GM23338 (cell line): ENCODE measurements around the gene ITGA3. TPM values are rescaled to one million over a fixed set of nuclear protein-coding genes. Genes with fewer than 3 reads are reported as not detected.

Experiments used
- ATAC-seq: fragments of 200-7000 bp; cut with Tn5 transposase; 3 replicates; pipeline ENCODE4 v1.9.1; 2020
- DNase-seq: peaks from one replicate; pipeline ENCODE4 v3.0.0-alpha.2; 2015; ENCODE audit warnings: low spot score
- H2AFZ ChIP-seq: fragments of 200-600 bp; sonication (generic); 2 replicates; pipeline ENCODE4 v1.8.0; 2016; ENCODE audit warnings: antibody characterized with exemption, mild to moderate bottlenecking, moderate library complexity
- H3F3A ChIP-seq: fragments of 200-600 bp; sonication (generic); replicated peaks from 2 replicates; pipeline ENCODE4 v1.8.0; 2017; ENCODE audit warnings: antibody characterized with exemption, mixed run types, low read depth
- H3K27ac ChIP-seq: fragments of 200-600 bp; sonication (generic); 2 replicates; pipeline ENCODE4 v1.6.1; 2016; ENCODE audit warnings: low read depth
- H3K27me3 ChIP-seq: fragments of 200-600 bp; sonication (generic); 2 replicates; pipeline ENCODE4 v1.8.0; 2016; ENCODE audit warnings: mild to moderate bottlenecking, mixed run types, moderate library complexity; ENCODE audit not compliant: insufficient read depth
- H3K36me3 ChIP-seq: fragments of 200-600 bp; sonication (generic); 2 replicates; pipeline ENCODE4 v1.8.0; 2016; ENCODE audit warnings: mild to moderate bottlenecking; ENCODE audit not compliant: insufficient read depth
- H3K4me1 ChIP-seq: fragments of 200-600 bp; sonication (generic); 2 replicates; pipeline ENCODE4 v1.8.0; 2016; ENCODE audit warnings: mild to moderate bottlenecking, moderate library complexity; ENCODE audit not compliant: insufficient read depth
- H3K4me2 ChIP-seq: fragments of 200-600 bp; sonication (generic); 2 replicates; pipeline ENCODE4 v1.7.1; 2017; ENCODE audit warnings: mixed run types
- H3K4me3 ChIP-seq: fragments of 200-600 bp; sonication (generic); 2 replicates; pipeline ENCODE4 v1.6.1; 2016; ENCODE audit warnings: mixed run types
- H3K79me2 ChIP-seq: fragments of 200-600 bp; sonication (generic); replicated peaks from 2 replicates; pipeline ENCODE4 v1.8.0; 2017; ENCODE audit warnings: mild to moderate bottlenecking; ENCODE audit not compliant: insufficient read depth
- H3K9me2 ChIP-seq: fragments of 200-600 bp; sonication (generic); 2 replicates; pipeline ENCODE4 v1.8.0; 2017; ENCODE audit not compliant: insufficient read depth
- H4K20me1 ChIP-seq: fragments of 200-600 bp; sonication (generic); replicated peaks from 2 replicates; pipeline ENCODE4 v1.8.0; 2017; ENCODE audit warnings: mild to moderate bottlenecking; ENCODE audit not compliant: insufficient read depth
- H3K27ac Mint-ChIP-seq: 2 replicates; pipeline ENCODE4 v1.8.0; 2020; ENCODE audit warnings: inconsistent platforms, mild to moderate bottlenecking, moderate library complexity, mixed read lengths
- H3K27me3 Mint-ChIP-seq: 3 replicates; pipeline ENCODE4 v1.8.0; 2022; ENCODE audit warnings: low read depth, mild to moderate bottlenecking, moderate library complexity, mixed read lengths, inconsistent platforms; ENCODE audit not compliant: insufficient read depth, poor library complexity
- H3K36me3 Mint-ChIP-seq: 3 replicates; pipeline ENCODE4 v1.8.0; 2021; ENCODE audit warnings: low read depth, mild to moderate bottlenecking, inconsistent platforms, moderate library complexity, mixed read lengths
- H3K4me1 Mint-ChIP-seq: 3 replicates; pipeline ENCODE4 v1.8.0; 2020; ENCODE audit warnings: mild to moderate bottlenecking, inconsistent platforms, mixed read lengths
- H3K4me3 Mint-ChIP-seq: 3 replicates; pipeline ENCODE4 v1.8.0; 2021; ENCODE audit warnings: moderate library complexity, mild to moderate bottlenecking, inconsistent platforms, mixed read lengths
- H3K9me3 Mint-ChIP-seq: 3 replicates; pipeline ENCODE4 v1.8.0; 2020; ENCODE audit warnings: moderate library complexity, mild to moderate bottlenecking, inconsistent platforms, mixed read lengths
- CREB1 ChIP-seq: fragments of 250-450 bp; sonication (Bioruptor Pico); IDR thresholded peaks from 2 replicates; pipeline ENCODE4 v1.5.0; 2020; ENCODE audit warnings: low read depth, mild to moderate bottlenecking, moderate library complexity
- EZH2phosphoT487 ChIP-seq: fragments of 200-600 bp; sonication (generic); IDR thresholded peaks from one replicate; pipeline ENCODE4 v1.8.1; 2018; ENCODE audit warnings: antibody characterized with exemption; ENCODE audit not compliant: unreplicated experiment
- JUNB ChIP-seq: IDR thresholded peaks from one replicate; pipeline ENCODE4 v1.6.1; 2016; ENCODE audit warnings: antibody characterized with exemption; ENCODE audit not compliant: unreplicated experiment
- POLR2AphosphoS5 ChIP-seq: IDR thresholded peaks from 2 replicates; pipeline ENCODE4 v1.6.1; 2016; ENCODE audit warnings: antibody characterized with exemption, low read depth
- STAT1 ChIP-seq: IDR thresholded peaks from one replicate; pipeline ENCODE4 v1.6.1; 2016; ENCODE audit warnings: antibody characterized with exemption; ENCODE audit not compliant: unreplicated experiment
- ZNF114 ChIP-seq: fragments of 250-450 bp; sonication (Bioruptor Pico); IDR thresholded peaks from 2 replicates; pipeline ENCODE4 v1.5.0; 2020; ENCODE audit warnings: mild to moderate bottlenecking, moderate library complexity
- ZNF331 ChIP-seq: fragments of 250-450 bp; sonication (Bioruptor Pico); IDR thresholded peaks from 2 replicates; pipeline ENCODE4 v1.5.0; 2020; ENCODE audit warnings: low read depth, mild to moderate bottlenecking, moderate library complexity
- polyA plus RNA-seq: library from polyadenylated mRNA; unstranded; fragments of >200 nt; fragmentation: Nextera tagmentation; extraction: Ambion mirVana; gene quantifications from 2 replicates; pipeline ENCODE4 v1.2.1, GENCODE V29; 2016
- total RNA-seq: library from RNA; depleted of rRNA; stranded (reverse); fragments of >200 nt; shearing (Covaris generic); gene quantifications from 2 replicates; pipeline ENCODE4 v1.2.3, GENCODE V29; 2014
- TF ChIP-seq, protein P1 (sequence below): IDR thresholded peaks from one replicate; pipeline ENCODE4 v1.6.1; 2018; ENCODE audit warnings: antibody characterized with exemption; ENCODE audit not compliant: unreplicated experiment
- TF ChIP-seq, protein P2 (sequence below), 2 experiments: fragments of 200-600 bp in 1 of 2; sonication (generic) in 1 of 2; conservative IDR thresholded peaks; 2 replicates each; pipeline versions ENCODE4 v1.5.1 to v1.6.1; 2016 to 2017; ENCODE audit warnings: antibody characterized with exemption in 2 of 2, low read depth in 2 of 2, mild to moderate bottlenecking in 2 of 2, moderate library complexity in 1 of 2
- TF ChIP-seq, protein P3 (sequence below): IDR thresholded peaks from 2 replicates; pipeline ENCODE4 v1.6.1; 2016; ENCODE audit warnings: antibody characterized with exemption

Gene ITGA3
- total and polyA plus RNA-seq, 2 experiments from 2014 or later = 9.6 to 28.3 TPM

DNA sequence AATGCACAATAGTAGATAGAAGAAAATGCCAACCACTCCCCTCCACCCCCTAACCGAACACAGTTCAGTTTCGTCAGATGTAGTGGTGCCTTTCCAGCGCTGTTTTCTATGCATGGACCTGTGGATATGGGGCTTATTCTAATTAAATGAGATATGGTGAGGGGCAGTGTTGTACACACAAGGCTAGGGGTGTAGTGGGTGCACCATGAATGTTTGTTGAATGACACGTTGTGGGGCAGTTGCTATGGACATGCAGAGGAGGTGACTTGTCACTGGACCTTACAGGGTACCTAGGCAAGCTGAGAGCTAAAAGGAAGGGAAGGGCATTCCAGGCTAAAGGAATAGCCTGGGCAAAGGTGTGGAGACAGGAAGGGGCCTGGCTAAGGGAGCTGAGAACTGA is 42.7 kb downstream of the ITGA3 start:
- Mint-ChIP-seq H3K9me3 (no peaks in the 10 kb centered on the region), H3K4me1 (peaks cover 22% of the 10 kb centered on the region), H3K36me3 (peaks cover 2% of the 10 kb centered on the region; the same call in 1 of the 3 replicates), H3K27me3 (peaks cover 17% of the 10 kb centered on the region), H3K4me3 (no peak overlapping the region), H3K27ac (no peak overlapping the region)
- H3K4me3 ChIP-seq = no peak overlapping the region
- no peak overlapping the region for H3K27ac ChIP-seq
- H3K36me3 ChIP-seq = no peaks in the 10 kb centered on the region
- DNase-seq = no peak
- H4K20me1 ChIP-seq = no peaks in the 10 kb centered on the region
- H3K4me1 ChIP-seq = peaks cover 13% of the 10 kb centered on the region; the same call in 1 of the 2 replicates
- H3K79me2 ChIP-seq = no peaks in the 10 kb centered on the region
- no peaks in the 10 kb centered on the region for H3F3A ChIP-seq
- TF ChIP-seq JUNB = no peak
- no peak for TF ChIP-seq EZH2phosphoT487
- TF ChIP-seq POLR2AphosphoS5 = no peak
- TF ChIP-seq ZNF114 (CRISPR knock-in tag) = no peak
- no peak for TF ChIP-seq STAT1
- TF ChIP-seq, protein P1, sequence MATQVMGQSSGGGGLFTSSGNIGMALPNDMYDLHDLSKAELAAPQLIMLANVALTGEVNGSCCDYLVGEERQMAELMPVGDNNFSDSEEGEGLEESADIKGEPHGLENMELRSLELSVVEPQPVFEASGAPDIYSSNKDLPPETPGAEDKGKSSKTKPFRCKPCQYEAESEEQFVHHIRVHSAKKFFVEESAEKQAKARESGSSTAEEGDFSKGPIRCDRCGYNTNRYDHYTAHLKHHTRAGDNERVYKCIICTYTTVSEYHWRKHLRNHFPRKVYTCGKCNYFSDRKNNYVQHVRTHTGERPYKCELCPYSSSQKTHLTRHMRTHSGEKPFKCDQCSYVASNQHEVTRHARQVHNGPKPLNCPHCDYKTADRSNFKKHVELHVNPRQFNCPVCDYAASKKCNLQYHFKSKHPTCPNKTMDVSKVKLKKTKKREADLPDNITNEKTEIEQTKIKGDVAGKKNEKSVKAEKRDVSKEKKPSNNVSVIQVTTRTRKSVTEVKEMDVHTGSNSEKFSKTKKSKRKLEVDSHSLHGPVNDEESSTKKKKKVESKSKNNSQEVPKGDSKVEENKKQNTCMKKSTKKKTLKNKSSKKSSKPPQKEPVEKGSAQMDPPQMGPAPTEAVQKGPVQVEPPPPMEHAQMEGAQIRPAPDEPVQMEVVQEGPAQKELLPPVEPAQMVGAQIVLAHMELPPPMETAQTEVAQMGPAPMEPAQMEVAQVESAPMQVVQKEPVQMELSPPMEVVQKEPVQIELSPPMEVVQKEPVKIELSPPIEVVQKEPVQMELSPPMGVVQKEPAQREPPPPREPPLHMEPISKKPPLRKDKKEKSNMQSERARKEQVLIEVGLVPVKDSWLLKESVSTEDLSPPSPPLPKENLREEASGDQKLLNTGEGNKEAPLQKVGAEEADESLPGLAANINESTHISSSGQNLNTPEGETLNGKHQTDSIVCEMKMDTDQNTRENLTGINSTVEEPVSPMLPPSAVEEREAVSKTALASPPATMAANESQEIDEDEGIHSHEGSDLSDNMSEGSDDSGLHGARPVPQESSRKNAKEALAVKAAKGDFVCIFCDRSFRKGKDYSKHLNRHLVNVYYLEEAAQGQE = no peak
- H3K27me3 ChIP-seq = no peaks in the 10 kb centered on the region
- H3K4me2 ChIP-seq = no peak overlapping the region
- ATAC-seq = no peak
- H2AFZ ChIP-seq = no peak overlapping the region
- H3K9me2 ChIP-seq = no peaks in the 10 kb centered on the region

DNA sequence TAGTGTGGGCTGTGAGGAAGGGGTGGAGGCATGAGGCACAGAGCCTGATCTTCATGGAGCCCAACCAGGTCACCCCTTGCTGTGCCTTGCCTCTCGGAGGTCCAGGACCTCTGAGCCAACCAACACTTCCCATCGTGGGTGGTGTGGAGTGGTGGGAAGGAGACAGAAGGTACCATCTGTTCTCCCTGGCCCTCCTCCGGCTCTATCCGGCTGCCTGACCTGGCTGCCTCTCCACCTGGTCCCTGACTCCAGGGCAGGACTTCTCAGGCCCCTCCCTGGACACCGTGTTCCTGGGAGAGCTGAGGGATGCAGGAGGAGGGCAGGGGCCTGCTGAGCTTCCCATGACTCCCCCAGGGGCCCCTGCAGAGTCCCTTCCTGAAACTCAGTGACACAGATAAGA is 43.1 kb downstream of the ITGA3 start:
- Histone ChIP-seq H3F3A (no peaks in the 10 kb centered on the region), H3K27me3 (no peaks in the 10 kb centered on the region), H3K27ac (no peak overlapping the region), H3K9me2 (no peaks in the 10 kb centered on the region), H3K79me2 (no peaks in the 10 kb centered on the region), H3K4me2 (no peak overlapping the region), H3K36me3 (no peaks in the 10 kb centered on the region), H3K4me3 (no peak overlapping the region), H2AFZ (no peak overlapping the region), H4K20me1 (no peaks in the 10 kb centered on the region), H3K4me1 (peaks cover 13% of the 10 kb centered on the region; the same call in 1 of the 2 replicates)
- no peak for DNase-seq
- no peak for ATAC-seq
- H3K36me3 Mint-ChIP-seq = peaks cover 2% of the 10 kb centered on the region; the same call in 1 of the 3 replicates
- H3K4me3 Mint-ChIP-seq = no peak overlapping the region
- no peak overlapping the region for H3K27ac Mint-ChIP-seq
- peaks cover 17% of the 10 kb centered on the region for H3K27me3 Mint-ChIP-seq
- peaks cover 22% of the 10 kb centered on the region for H3K4me1 Mint-ChIP-seq
- no peaks in the 10 kb centered on the region for H3K9me3 Mint-ChIP-seq
- TF ChIP-seq POLR2AphosphoS5 = no peak
- no peak for TF ChIP-seq ZNF331 (CRISPR knock-in tag)
- TF ChIP-seq, protein P1 = no peak
- no peak for TF ChIP-seq CREB1
- TF ChIP-seq, protein P2, sequence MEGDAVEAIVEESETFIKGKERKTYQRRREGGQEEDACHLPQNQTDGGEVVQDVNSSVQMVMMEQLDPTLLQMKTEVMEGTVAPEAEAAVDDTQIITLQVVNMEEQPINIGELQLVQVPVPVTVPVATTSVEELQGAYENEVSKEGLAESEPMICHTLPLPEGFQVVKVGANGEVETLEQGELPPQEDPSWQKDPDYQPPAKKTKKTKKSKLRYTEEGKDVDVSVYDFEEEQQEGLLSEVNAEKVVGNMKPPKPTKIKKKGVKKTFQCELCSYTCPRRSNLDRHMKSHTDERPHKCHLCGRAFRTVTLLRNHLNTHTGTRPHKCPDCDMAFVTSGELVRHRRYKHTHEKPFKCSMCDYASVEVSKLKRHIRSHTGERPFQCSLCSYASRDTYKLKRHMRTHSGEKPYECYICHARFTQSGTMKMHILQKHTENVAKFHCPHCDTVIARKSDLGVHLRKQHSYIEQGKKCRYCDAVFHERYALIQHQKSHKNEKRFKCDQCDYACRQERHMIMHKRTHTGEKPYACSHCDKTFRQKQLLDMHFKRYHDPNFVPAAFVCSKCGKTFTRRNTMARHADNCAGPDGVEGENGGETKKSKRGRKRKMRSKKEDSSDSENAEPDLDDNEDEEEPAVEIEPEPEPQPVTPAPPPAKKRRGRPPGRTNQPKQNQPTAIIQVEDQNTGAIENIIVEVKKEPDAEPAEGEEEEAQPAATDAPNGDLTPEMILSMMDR (conservative IDR thresholded peaks at IDR 0.05; ENCODE audit: low read depth in 2 of 2) = no peak
- TF ChIP-seq, protein P3, sequence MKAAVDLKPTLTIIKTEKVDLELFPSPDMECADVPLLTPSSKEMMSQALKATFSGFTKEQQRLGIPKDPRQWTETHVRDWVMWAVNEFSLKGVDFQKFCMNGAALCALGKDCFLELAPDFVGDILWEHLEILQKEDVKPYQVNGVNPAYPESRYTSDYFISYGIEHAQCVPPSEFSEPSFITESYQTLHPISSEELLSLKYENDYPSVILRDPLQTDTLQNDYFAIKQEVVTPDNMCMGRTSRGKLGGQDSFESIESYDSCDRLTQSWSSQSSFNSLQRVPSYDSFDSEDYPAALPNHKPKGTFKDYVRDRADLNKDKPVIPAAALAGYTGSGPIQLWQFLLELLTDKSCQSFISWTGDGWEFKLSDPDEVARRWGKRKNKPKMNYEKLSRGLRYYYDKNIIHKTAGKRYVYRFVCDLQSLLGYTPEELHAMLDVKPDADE = no peak
- TF ChIP-seq JUNB = no peak
- TF ChIP-seq EZH2phosphoT487 = no peak
